ENCODE data around the gene ABHD3.

Gene ABHD3

GRCh38 chr18:21672521-21673267, 31.9 kb downstream of the ABHD3 start:
- peak; percentile 78 for DNase-seq (ENCODE audit: low read depth)
- TF ChIP-seq CTCF (IDR thresholded peaks at IDR 0.05; ENCODE audit: control insufficient read depth, extremely low read depth, insufficient read depth): 0 out of 2 replicates have a peak, but pooled peaks have one; percentile 8
- H3K4me3 ChIP-seq (ENCODE audit: low read depth, low read length): no peak overlapping the region

DNA sequence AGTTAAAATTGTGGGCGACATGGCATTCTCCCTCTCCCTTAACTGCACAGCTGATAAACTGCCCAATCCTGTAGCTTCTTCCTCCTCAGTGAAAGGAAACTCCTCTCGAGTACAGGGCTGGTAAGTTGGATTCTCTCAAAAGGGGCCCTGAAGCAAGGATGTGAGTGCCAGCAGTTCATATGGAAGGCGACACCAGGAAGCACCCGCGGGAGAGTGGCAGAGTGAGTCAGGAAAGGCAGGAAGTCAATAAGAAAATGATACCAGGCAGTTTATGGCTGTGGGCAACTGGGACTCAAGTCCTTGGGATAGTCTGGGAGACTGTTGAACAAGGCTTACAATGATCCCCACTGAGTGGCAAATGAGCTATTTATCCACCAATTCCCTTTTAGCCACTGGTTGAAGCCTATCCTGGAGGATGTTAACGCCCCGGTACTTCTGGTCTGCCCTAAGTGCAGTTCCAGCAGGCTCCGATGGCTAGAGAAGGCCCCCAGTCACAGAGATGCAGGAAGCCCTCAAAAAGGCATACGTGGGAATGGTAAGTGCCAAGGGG, 34.8 kb downstream of the ABHD3 start:
- H3K4me3 ChIP-seq (ENCODE audit: low read depth, low read length): no peak overlapping the region
- no peak for TF ChIP-seq CTCF (IDR thresholded peaks at IDR 0.05; ENCODE audit: control insufficient read depth, extremely low read depth, insufficient read depth)
- DNase-seq (ENCODE audit: low read depth): no peak

- peak; percentile 14 for DNase-seq (ENCODE audit: low read depth)
- TF ChIP-seq CTCF (IDR thresholded peaks at IDR 0.05; ENCODE audit: control insufficient read depth, extremely low read depth, insufficient read depth): no peak
These were observed 40.5 kb downstream of the ABHD3 start for GRCh38 chr18:21664069-21664468.

GRCh38 chr18:21663578-21663977, 41.0 kb downstream of the ABHD3 start:
- DNase-seq (ENCODE audit: low read depth): no peak
- H3K4me3 ChIP-seq (ENCODE audit: low read depth, low read length): no peak overlapping the region
- TF ChIP-seq CTCF (IDR thresholded peaks at IDR 0.05; ENCODE audit: control insufficient read depth, extremely low read depth, insufficient read depth): no peak

More at GRCh38 chr18:21664069-21664468, 40.5 kb downstream of the ABHD3 start:
- no peak overlapping the region for H3K4me3 ChIP-seq (ENCODE audit: low read depth, low read length)

DNA sequence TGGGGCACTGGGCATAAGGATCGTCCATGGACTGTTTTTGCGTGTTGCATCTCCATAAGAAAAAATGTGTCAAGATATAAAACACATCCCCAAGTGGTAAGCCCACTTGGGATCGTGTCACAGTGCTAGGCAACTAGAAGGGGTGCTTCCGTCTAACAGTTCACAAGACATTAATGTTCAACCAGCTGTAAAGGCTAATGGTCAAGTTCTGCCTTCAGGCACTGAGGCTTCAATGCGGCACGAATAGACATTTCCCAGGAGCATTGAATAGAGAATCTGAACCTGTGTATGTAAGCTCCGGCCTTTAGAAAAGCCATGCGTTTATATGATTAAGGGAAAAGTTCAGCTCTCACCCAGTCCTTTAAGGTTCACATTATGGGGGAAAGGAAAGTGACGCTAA, 42.0 kb downstream of the ABHD3 start:
- no peak overlapping the region for H3K4me3 ChIP-seq (ENCODE audit: low read depth, low read length)
- no peak for DNase-seq (ENCODE audit: low read depth)
- no peak for TF ChIP-seq CTCF (IDR thresholded peaks at IDR 0.05; ENCODE audit: control insufficient read depth, extremely low read depth, insufficient read depth)

DNA sequence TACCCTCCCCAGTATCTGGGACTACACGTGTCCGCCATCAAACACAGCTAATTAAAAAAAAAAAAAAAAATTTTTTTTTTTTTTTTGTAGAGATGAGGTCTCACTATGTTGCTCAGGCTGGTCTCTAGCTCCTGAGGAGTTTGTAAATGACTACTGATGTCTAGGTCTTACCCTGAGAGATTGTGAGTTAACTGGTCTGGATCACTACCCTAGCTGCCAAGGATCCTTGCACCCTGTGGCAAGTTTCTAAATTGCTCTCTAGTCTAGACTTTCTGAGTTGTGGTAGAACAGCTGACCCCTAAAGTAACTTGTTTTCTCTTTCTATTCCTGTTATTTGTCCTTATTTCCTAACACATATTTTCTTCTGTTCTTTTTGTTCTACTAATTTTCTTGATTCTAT, 44.5 kb downstream of the ABHD3 start:
- no peak for TF ChIP-seq CTCF (IDR thresholded peaks at IDR 0.05; ENCODE audit: control insufficient read depth, extremely low read depth, insufficient read depth)
- DNase-seq (ENCODE audit: low read depth): no peak
- no peak overlapping the region for H3K4me3 ChIP-seq (ENCODE audit: low read depth, low read length)

Data from LNCaP clone FGC (cell line).